Endothelial cell of umbilical vein (primary cell): Measurements from ENCODE around the gene DRD1. TPM values are rescaled to one million over a fixed set of nuclear protein-coding genes. Genes with fewer than 3 reads are reported as not detected.
A peak's percentile ranks its signal among the peaks of the same experiment; 100 is the strongest.

Experiments
- BruUV-seq: library from RNA; stranded (reverse); fragments of 400-500 nt; replicated peaks from 2 replicates; lab custom pipeline; 2021; lab: Mats Ljungman, UMichigan
- CTCF ChIA-PET: fragments of 300-600, 350-600 bp; sonication (Branson Sonifier 250); formaldehyde crosslinking; loops from one replicate; lab custom pipeline; 2021; ENCODE audit warnings: antibody characterized with exemption, inconsistent platforms; lab: Charles Lee
- POLR2A ChIA-PET: fragments of 300-600, 350-600 bp; sonication (Branson Sonifier 250); formaldehyde crosslinking; loops from one replicate; lab custom pipeline; 2021; ENCODE audit warnings: antibody characterized with exemption, inconsistent platforms; lab: Charles Lee
- DNase-seq: peaks from one replicate; pipeline ENCODE4 v3.0.0-alpha.2; 2011; ENCODE audit warnings: low read depth, low spot score
- FAIRE-seq: peaks from 2 replicates; lab custom pipeline; 2011; peaks lifted over from hg19 to GRCh38; lab: Jason Lieb, UNC
- H2AFZ ChIP-seq: 2 replicates; pipeline ENCODE4 v1.6.0; 2012; ENCODE audit warnings: low read depth, low read length, control low read depth, inconsistent platforms
- H3K27ac ChIP-seq: 2 replicates; pipeline ENCODE4 v1.5.1; 2011; ENCODE audit warnings: low read depth, mild to moderate bottlenecking, control low read depth, low read length, moderate library complexity; ENCODE audit not compliant: insufficient read depth
- H3K27me3 ChIP-seq, 2 experiments: 2 replicates each; pipeline versions ENCODE4 v1.6.0 to v1.6.1; 2011; ENCODE audit warnings: low read length in 2 of 2, mixed read lengths in 1 of 2; ENCODE audit not compliant: control insufficient read depth in 2 of 2, insufficient read depth in 2 of 2
- H3K36me3 ChIP-seq, 2 experiments: 2 replicates in 1 of 2; 3 replicates in 1 of 2; pipeline ENCODE4 v1.5.1; 2011; ENCODE audit warnings: low read length in 2 of 2, mild to moderate bottlenecking in 1 of 2, moderate library complexity in 1 of 2; ENCODE audit not compliant: control insufficient read depth in 2 of 2, insufficient read depth in 2 of 2; ENCODE audit errors: extremely low read depth in 1 of 2
- H3K4me1 ChIP-seq: 3 replicates; pipeline ENCODE4 v1.5.1; 2011; ENCODE audit warnings: mild to moderate bottlenecking, low read length; ENCODE audit not compliant: control insufficient read depth, insufficient read depth; ENCODE audit errors: extremely low read depth
- H3K4me2 ChIP-seq: 2 replicates; pipeline ENCODE4 v1.6.1; 2011; ENCODE audit warnings: low read length, control low read depth, mixed read lengths; ENCODE audit not compliant: insufficient read depth
- H3K4me3 ChIP-seq, 3 experiments: fragments of 200-600 bp in 1 of 3; sonication (generic), shearing (Covaris generic) in 1 of 3; replicated peaks in 1 of 3; 2 replicates each; pipeline ENCODE4 v1.5.1; 2011 to 2016; ENCODE audit warnings: control low read depth in 3 of 3, low read length in 3 of 3, mild to moderate bottlenecking in 2 of 3, inconsistent platforms in 1 of 3, low read depth in 1 of 3, moderate library complexity in 1 of 3; ENCODE audit not compliant: insufficient read depth in 1 of 3
- H3K79me2 ChIP-seq: 2 replicates; pipeline ENCODE4 v1.6.0; 2012; ENCODE audit warnings: low read length, inconsistent platforms; ENCODE audit not compliant: control insufficient read depth, insufficient read depth
- H3K9ac ChIP-seq: replicated peaks from 2 replicates; pipeline ENCODE3; 2011; ENCODE audit warnings: low read length, control low read depth; ENCODE audit not compliant: insufficient read depth; ENCODE audit errors: extremely low read depth
- H3K9me1 ChIP-seq: replicated peaks from 3 replicates; pipeline ENCODE4 v1.6.0; 2011; ENCODE audit warnings: mild to moderate bottlenecking, low read length; ENCODE audit not compliant: control insufficient read depth, insufficient read depth; ENCODE audit errors: extremely low read depth
- H3K9me3 ChIP-seq: replicated peaks from 2 replicates; pipeline ENCODE4 v1.5.1; 2012; ENCODE audit warnings: low read length, inconsistent platforms; ENCODE audit not compliant: control insufficient read depth, insufficient read depth
- H4K20me1 ChIP-seq: replicated peaks from 2 replicates; pipeline ENCODE3; 2011; ENCODE audit warnings: mild to moderate bottlenecking, low read length; ENCODE audit not compliant: control insufficient read depth, insufficient read depth; ENCODE audit errors: extremely low read depth
- EZH2 ChIP-seq: IDR thresholded peaks from 2 replicates; pipeline ENCODE4 v1.6.1; 2012; ENCODE audit warnings: borderline replicate concordance, low read depth, mild to moderate bottlenecking, moderate library complexity, low read length, inconsistent platforms; ENCODE audit not compliant: severe bottlenecking
- FOS ChIP-seq: IDR thresholded peaks from 2 replicates; pipeline ENCODE4 v1.6.1; 2011; ENCODE audit warnings: mild to moderate bottlenecking, low read length, moderate library complexity, borderline replicate concordance; ENCODE audit not compliant: insufficient read depth
- GATA2 ChIP-seq: IDR thresholded peaks from 2 replicates; pipeline ENCODE4 v1.7.0; 2011; ENCODE audit warnings: low read depth, mild to moderate bottlenecking, moderate library complexity, mixed read lengths, low read length; ENCODE audit not compliant: insufficient read length, insufficient read depth
- JUN ChIP-seq: IDR thresholded peaks from 2 replicates; pipeline ENCODE4 v1.6.1; 2011; ENCODE audit warnings: borderline replicate concordance, low read depth; ENCODE audit not compliant: insufficient read length, insufficient read depth
- MYC ChIP-seq: IDR thresholded peaks from one replicate; pipeline ENCODE4 v1.6.1; 2011; ENCODE audit warnings: mild to moderate bottlenecking, low read depth, low read length
- POLR2A ChIP-seq: IDR thresholded peaks from 2 replicates; pipeline ENCODE4 v1.6.1; 2012; ENCODE audit warnings: low read depth, mild to moderate bottlenecking, control low read depth, low read length
- dilution Hi-C: fragments of 300-500 bp; cut with MboI; formaldehyde crosslinking; loops from one replicate; pipeline ENCODE4 v1.15.0; 2019; ENCODE audit warnings: low sequenced_read_pairs; ENCODE audit not compliant: extremely low pct_ligation_motif_present
- intact Hi-C: fragments of 100-400 bp; cut with micrococcal nuclease; formaldehyde crosslinking; loops from one replicate; pipeline ENCODE4 v1.10.0; 2022
- polyA plus RNA-seq, 4 experiments: library from polyadenylated mRNA; depleted of rRNA in 3 of 4; stranded (reverse) in 3 of 4; unstranded in 1 of 4; fragments of >200 nt; gene quantifications; 2 replicates each; pipeline versions ENCODE4 v1.2.1 to v1.2.3, GENCODE V29; 2011 to 2012; ENCODE audit warnings: missing spikeins in 1 of 4
- total RNA-seq: library from RNA; stranded (reverse); gene quantifications from 2 replicates; pipeline ENCODE4 v1.2.3, GENCODE V29; 2021
- TF ChIP-seq, protein P1 (sequence below), 2 donors: IDR thresholded peaks; 1 replicate in 1 of 2; 2 replicates in 1 of 2; pipeline ENCODE4 v1.5.1; 2011; ENCODE audit warnings: low read length in 2 of 2, mild to moderate bottlenecking in 2 of 2, moderate library complexity in 2 of 2, control low read depth in 1 of 2, inconsistent platforms in 1 of 2, low read depth in 1 of 2; ENCODE audit not compliant: insufficient read depth in 1 of 2; ENCODE audit errors: extremely low read depth in 1 of 2

The DRD1 gene
- total and polyA plus RNA-seq, 2 donors (not counting 3 experiments of a cell fraction or from before 2014, with no cell fraction given): not detected

DNA sequence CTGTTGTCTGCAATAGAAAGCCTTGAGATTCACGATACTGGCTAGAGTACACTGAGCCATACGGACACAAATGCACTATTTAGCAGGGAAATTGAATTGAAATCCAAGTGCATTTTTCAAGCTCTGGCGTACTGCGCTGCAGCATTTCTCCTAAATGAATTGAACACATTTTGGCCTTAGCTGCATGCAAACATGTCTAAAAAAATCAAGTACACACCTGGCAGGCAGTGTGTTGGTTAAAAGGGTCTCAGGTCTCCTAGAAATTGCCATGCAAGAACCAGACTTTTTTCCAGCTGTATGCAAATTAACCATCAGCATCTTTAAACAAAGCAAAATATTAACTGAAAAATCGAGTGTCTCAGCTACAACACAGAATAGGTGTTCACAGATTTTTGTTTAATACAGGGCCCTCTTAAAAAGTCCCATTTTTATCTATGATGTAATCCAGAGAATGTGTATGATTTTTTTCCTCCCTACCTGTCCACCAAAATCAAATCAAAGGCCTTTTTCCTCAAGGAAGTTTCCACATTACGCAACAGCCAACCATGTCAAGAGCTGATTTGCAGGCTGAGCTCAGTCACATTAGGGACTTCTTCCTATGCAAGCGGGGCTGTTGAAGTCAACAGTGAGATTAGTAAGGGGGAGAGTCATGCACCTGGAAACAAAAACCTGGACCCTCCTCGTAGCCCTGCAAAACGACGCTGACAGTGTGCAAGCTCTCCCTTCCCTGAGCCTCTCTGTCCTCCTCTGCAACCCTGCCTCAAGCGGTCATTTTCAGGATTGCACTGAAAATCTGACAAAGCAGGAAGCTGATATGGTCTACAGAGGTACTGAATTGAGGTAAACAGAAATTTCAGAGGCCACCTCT, 20.3 kb upstream of the DRD1 start:
- H3K4me2 ChIP-seq: no peak overlapping the region
- no peak overlapping the region for H3K9ac ChIP-seq
- no peaks in the 10 kb centered on the region for H3K9me3 ChIP-seq
- ChIA-PET CTCF (interaction anchor here (0.7 to 3.4 kb wide), 15 partner anchors 8 to 81 kb away, joined by 3 to 29 read pairs (median 5); partner anchors contain the start of genes DRD1 and SFXN1), POLR2A (no interaction called here)
- H3K4me1 ChIP-seq: no peaks in the 10 kb centered on the region
- no peak overlapping the region for H2AFZ ChIP-seq
- H4K20me1 ChIP-seq: no peaks in the 10 kb centered on the region
- H3K36me3 ChIP-seq: no peaks in the 10 kb centered on the region
- intact Hi-C loops (no loop called here), dilution Hi-C loops (no loop called here)
- peaks cover 0 to 1% of the 10 kb centered on the region in 2 experiments for H3K27me3 ChIP-seq
- no peaks in the 10 kb centered on the region for H3K9me1 ChIP-seq
- FAIRE-seq (peak; percentile 81), DNase-seq (peak; percentile 37)
- H3K27ac ChIP-seq: no peak overlapping the region
- H3K4me3 ChIP-seq: no peak overlapping the region
- TF ChIP-seq MYC (no peak), POLR2A (no peak), FOS (no peak), EZH2 (no peak), GATA2 (no peak), JUN (no peak)
- TF ChIP-seq, protein P1, sequence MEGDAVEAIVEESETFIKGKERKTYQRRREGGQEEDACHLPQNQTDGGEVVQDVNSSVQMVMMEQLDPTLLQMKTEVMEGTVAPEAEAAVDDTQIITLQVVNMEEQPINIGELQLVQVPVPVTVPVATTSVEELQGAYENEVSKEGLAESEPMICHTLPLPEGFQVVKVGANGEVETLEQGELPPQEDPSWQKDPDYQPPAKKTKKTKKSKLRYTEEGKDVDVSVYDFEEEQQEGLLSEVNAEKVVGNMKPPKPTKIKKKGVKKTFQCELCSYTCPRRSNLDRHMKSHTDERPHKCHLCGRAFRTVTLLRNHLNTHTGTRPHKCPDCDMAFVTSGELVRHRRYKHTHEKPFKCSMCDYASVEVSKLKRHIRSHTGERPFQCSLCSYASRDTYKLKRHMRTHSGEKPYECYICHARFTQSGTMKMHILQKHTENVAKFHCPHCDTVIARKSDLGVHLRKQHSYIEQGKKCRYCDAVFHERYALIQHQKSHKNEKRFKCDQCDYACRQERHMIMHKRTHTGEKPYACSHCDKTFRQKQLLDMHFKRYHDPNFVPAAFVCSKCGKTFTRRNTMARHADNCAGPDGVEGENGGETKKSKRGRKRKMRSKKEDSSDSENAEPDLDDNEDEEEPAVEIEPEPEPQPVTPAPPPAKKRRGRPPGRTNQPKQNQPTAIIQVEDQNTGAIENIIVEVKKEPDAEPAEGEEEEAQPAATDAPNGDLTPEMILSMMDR (IDR thresholded peaks at IDR 0.05; ENCODE audit: extremely low read depth in 1 of 2, insufficient read depth in 1 of 2, low read depth in 1 of 2, low read length in 2 of 2): peak; percentile 45 to 62
- H3K79me2 ChIP-seq: no peaks in the 10 kb centered on the region
- BruUV-seq: no TSS peak
